Activated T-cell treated with anti-CD3 and anti-CD28 coated beads, Interleukin-2, amount 50 U/mL, for 4 hours (primary cell): ENCODE data around the gene RPA1. TPM values are rescaled to one million over a fixed set of nuclear protein-coding genes. Genes with fewer than 3 reads are reported as not detected.

Experiments
- ATAC-seq, 2 donors: fragments of 200-7000 bp; cut with Tn5 transposase; one replicate each; pipeline ENCODE4 v1.10.0; 2021
- DNase-seq: peaks from one replicate; pipeline ENCODE4 v3.0.0-alpha.2; 2020
- H3K27me3 Mint-ChIP-seq: one replicate; pipeline ENCODE4 v1.8.0; 2021; ENCODE audit warnings: low read depth, mixed read lengths
- H3K36me3 Mint-ChIP-seq: one replicate; pipeline ENCODE4 v1.8.0; 2022; ENCODE audit warnings: mixed read lengths; ENCODE audit not compliant: insufficient read depth
- H3K4me1 Mint-ChIP-seq: one replicate; pipeline ENCODE4 v1.8.0; 2021; ENCODE audit warnings: low read depth, mixed read lengths
- H3K4me3 Mint-ChIP-seq: one replicate; pipeline ENCODE4 v1.8.0; 2021; ENCODE audit warnings: mild to moderate bottlenecking, moderate library complexity, mixed read lengths
- H3K9me3 Mint-ChIP-seq: one replicate; pipeline ENCODE4 v1.8.0; 2021; ENCODE audit warnings: mixed read lengths
- total RNA-seq, 3 donors: library from RNA; stranded (reverse); gene quantifications; one replicate each; pipeline ENCODE4 v1.2.1, GENCODE V29; 2021

Gene RPA1
- total RNA-seq, 3 donors from 2014 or later = 138 to 151 (median 141) TPM

- no peaks in the 10 kb centered on the region for H3K36me3 Mint-ChIP-seq
- H3K4me3 Mint-ChIP-seq = no peak overlapping the region
- ATAC-seq = no peak
- H3K9me3 Mint-ChIP-seq = no peaks in the 10 kb centered on the region
- H3K4me1 Mint-ChIP-seq = no peaks in the 10 kb centered on the region
- H3K27me3 Mint-ChIP-seq = peaks cover 7% of the 10 kb centered on the region
- DNase-seq = no peak
Measured at GRCh38 chr17:1918346-1919162, 88.7 kb downstream of the RPA1 start.

DNA sequence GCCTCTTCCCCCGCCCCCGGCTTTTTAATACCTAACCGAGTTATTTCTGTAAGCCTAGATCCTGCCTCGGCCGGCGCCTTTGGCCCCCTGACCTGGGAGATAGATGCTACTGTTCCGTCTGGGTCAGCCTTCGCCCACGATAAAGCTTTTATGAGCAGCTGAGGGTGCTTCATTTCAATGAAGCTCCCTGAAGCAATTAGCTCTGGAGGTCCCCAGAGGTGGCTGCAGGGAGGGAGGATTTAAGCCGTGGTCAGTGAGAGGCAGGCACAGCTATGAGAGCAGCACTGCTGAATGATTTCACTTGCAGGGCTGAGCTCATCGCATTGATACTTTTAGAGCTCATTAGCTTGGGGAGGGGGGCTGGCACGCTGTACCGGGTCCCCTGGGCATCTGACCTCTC lies 89.4 kb downstream of the RPA1 start:
- Mint-ChIP-seq H3K9me3 (no peaks in the 10 kb centered on the region), H3K4me3 (no peak overlapping the region), H3K36me3 (no peaks in the 10 kb centered on the region), H3K4me1 (no peaks in the 10 kb centered on the region), H3K27me3 (peaks cover 7% of the 10 kb centered on the region)
- ATAC-seq (no peak), DNase-seq (no peak)

DNA sequence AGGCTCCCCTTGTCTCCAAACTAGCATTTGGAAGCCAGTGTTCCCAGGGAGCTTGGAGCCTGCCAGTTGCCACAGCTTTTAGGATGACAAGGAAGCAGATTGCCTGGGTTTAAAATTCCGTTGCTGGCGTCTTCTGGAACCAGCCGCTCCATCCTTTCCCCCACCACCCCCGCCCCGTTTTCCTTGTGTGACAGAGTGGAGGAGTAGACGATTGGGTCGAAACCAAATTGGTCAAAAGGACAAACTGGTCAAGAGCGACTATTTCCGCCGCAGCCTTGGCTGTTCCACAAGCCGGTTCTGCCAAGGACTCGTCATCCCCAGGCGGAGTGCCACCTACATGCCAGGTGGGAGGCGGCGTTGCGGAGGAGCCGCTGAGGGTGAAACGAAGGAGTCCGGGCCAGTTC lies 91.1 kb downstream of the RPA1 start:
- Mint-ChIP-seq H3K4me3 (no peak overlapping the region), H3K4me1 (no peaks in the 10 kb centered on the region), H3K27me3 (peaks cover 4% of the 10 kb centered on the region), H3K36me3 (no peaks in the 10 kb centered on the region), H3K9me3 (no peaks in the 10 kb centered on the region)
- DNase-seq = no peak
- no peak for ATAC-seq

GRCh38 chr17:1928976-1929375 lies 99.2 kb downstream of the RPA1 start:
- H3K9me3 Mint-ChIP-seq = no peaks in the 10 kb centered on the region
- peaks cover 3% of the 10 kb centered on the region for H3K27me3 Mint-ChIP-seq
- DNase-seq = no peak
- no peak for ATAC-seq
- H3K4me3 Mint-ChIP-seq = no peak overlapping the region
- no peaks in the 10 kb centered on the region for H3K4me1 Mint-ChIP-seq
- H3K36me3 Mint-ChIP-seq = no peaks in the 10 kb centered on the region

DNA sequence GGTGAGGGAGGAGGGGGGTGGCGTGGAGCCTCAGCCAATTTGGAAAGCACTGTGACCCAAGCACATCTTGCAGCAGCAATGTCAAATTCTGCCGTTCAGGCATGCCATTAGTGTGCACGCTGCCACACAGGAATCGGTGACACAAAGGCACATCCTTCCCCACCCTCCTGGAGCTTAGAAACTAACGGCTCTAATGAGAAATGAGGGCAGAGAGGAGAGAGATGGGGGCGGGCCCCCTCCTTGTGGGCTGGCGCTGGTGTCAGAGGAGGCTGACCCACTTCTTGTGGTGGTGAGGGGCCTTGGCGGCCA lies 100.5 kb downstream of the RPA1 start:
- H3K36me3 Mint-ChIP-seq = no peaks in the 10 kb centered on the region
- peaks cover 3% of the 10 kb centered on the region for H3K27me3 Mint-ChIP-seq
- ATAC-seq (no peak), DNase-seq (no peak)
- no peaks in the 10 kb centered on the region for H3K4me1 Mint-ChIP-seq
- H3K9me3 Mint-ChIP-seq = no peaks in the 10 kb centered on the region
- H3K4me3 Mint-ChIP-seq = no peak overlapping the region

- no peak for ATAC-seq
- no peak overlapping the region for H3K4me3 Mint-ChIP-seq
- H3K36me3 Mint-ChIP-seq = no peaks in the 10 kb centered on the region
- peaks cover 3% of the 10 kb centered on the region for H3K27me3 Mint-ChIP-seq
- H3K4me1 Mint-ChIP-seq = no peaks in the 10 kb centered on the region
- no peaks in the 10 kb centered on the region for H3K9me3 Mint-ChIP-seq
- DNase-seq = no peak
Measured at GRCh38 chr17:1931844-1932579, 102.2 kb downstream of the RPA1 start.

- H3K4me1 Mint-ChIP-seq = no peaks in the 10 kb centered on the region
- no peaks in the 10 kb centered on the region for H3K36me3 Mint-ChIP-seq
- H3K9me3 Mint-ChIP-seq = no peaks in the 10 kb centered on the region
- ATAC-seq (no peak), DNase-seq (no peak)
- no peaks in the 10 kb centered on the region for H3K27me3 Mint-ChIP-seq
- no peak overlapping the region for H3K4me3 Mint-ChIP-seq
Measured at GRCh38 chr17:1933875-1934715, 104.3 kb downstream of the RPA1 start.

DNA sequence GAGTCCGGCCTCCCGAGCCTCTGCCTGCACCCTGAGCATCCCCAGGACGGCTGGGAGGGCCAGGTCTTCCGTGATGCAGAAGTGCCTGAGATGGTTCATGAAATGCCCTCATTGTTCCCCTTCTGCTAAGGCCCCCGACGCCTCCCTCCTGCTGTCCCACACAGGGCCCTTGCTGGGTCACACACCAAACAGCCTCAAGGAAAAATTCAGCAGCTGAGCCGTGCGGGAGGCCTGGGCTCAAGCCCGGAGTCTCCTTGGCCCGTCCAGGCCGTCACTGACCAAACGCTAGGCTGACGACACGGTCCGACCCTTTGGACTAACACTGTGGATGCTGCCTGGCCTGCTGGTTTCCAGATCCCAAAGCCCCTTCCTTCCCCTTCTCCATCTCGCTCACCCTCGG lies 105.1 kb downstream of the RPA1 start:
- no peaks in the 10 kb centered on the region for H3K36me3 Mint-ChIP-seq
- ATAC-seq (no peak), DNase-seq (no peak)
- no peak overlapping the region for H3K4me3 Mint-ChIP-seq
- no peaks in the 10 kb centered on the region for H3K9me3 Mint-ChIP-seq
- no peaks in the 10 kb centered on the region for H3K27me3 Mint-ChIP-seq
- no peaks in the 10 kb centered on the region for H3K4me1 Mint-ChIP-seq

DNA sequence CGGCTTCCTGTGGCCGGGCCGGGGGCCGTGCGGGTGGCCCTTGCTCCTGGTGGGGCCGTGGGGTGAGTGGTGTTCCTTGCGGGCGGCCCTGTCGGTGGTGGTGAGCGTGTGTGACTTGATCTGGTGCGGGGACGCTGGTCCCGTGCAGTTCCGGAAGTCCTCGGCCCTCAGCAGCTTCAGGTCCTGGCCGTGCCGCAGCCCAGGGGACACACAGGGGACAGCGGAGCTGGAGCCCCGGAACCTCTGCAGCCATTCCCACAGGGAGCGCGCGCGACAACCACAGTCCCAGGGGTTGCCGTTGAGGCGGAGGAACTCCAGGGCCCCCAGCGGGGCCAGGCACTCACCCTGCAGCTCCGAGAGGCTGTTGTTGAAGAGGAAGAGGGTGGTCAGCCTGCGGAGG lies 107.0 kb downstream of the RPA1 start:
- Mint-ChIP-seq H3K27me3 (no peaks in the 10 kb centered on the region), H3K36me3 (no peaks in the 10 kb centered on the region), H3K4me3 (no peak overlapping the region), H3K9me3 (no peaks in the 10 kb centered on the region), H3K4me1 (no peaks in the 10 kb centered on the region)
- ATAC-seq (no peak), DNase-seq (no peak)

GRCh38 chr17:1937461-1937860 lies 107.7 kb downstream of the RPA1 start:
- no peaks in the 10 kb centered on the region for H3K4me1 Mint-ChIP-seq
- H3K27me3 Mint-ChIP-seq = no peaks in the 10 kb centered on the region
- no peaks in the 10 kb centered on the region for H3K9me3 Mint-ChIP-seq
- DNase-seq (no peak), ATAC-seq (no peak)
- H3K4me3 Mint-ChIP-seq = no peak overlapping the region
- H3K36me3 Mint-ChIP-seq = no peaks in the 10 kb centered on the region

DNA sequence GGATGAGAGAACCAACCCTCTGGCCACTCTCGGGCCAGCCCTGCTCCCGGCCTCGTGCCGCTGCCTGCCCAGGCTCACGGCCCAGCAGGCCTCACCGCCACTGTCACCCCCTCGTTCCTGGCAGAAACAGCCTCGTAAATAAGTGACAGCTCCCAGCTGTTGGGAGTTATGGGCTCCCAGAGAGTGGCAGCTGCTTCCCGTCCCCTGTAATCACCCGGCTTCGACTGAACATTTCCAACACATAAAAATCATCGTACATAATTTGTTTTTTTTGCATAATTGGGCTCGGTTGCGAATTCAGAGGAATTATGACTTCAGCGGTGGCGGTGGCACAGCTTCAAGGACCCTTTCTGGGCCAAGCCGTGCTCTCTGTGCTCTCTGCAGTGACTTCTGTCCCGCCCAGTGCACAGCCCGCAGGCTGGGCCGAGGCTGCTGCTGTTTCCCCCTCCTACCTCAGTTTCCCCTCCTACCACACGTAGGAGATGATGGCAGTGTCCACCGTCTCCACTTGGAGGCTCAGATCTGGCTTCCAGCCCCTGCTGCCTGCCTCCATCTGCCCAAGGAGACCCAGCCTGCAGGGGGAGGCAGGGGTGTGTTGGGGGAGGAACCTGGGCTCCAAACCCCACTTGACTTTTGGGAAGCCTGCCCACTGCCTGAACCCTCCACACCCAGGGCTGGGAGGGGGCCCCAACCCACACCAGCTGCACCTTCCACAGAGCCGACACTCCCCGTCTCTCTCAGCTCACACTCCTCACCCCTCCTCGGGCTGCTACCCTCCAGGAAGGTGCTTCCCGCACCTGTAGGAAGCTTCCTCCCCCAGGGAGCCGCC lies 110.4 kb downstream of the RPA1 start:
- H3K36me3 Mint-ChIP-seq = no peaks in the 10 kb centered on the region
- no peak for ATAC-seq

DNA sequence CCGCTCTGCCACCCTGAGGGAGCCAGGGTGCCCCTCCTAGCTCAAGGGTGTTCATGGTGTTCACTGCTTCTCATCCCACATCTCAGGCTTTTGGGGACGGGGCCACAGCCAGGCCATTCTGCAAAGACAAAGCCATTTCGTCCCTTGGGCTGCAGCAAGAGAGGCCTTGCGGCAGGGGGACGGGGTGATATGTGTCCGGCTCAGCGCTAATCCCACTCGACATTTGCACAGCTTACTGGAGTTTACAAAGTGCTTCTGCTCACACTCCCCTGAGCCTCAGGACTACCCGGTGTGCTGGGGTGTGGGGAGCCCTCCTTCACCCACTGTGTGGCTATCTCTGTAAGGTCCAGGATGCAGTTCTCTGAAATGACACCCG lies 111.0 kb downstream of the RPA1 start:
- Mint-ChIP-seq H3K36me3 (no peaks in the 10 kb centered on the region), H3K4me3 (no peak overlapping the region), H3K9me3 (no peaks in the 10 kb centered on the region), H3K27me3 (no peaks in the 10 kb centered on the region), H3K4me1 (no peaks in the 10 kb centered on the region)
- DNase-seq (no peak), ATAC-seq (no peak)

More for the DNA sequence above, 110.4 kb downstream of the RPA1 start:
- no peaks in the 10 kb centered on the region for H3K27me3 Mint-ChIP-seq
- H3K9me3 Mint-ChIP-seq = no peaks in the 10 kb centered on the region
- no peaks in the 10 kb centered on the region for H3K4me1 Mint-ChIP-seq
- no peak for DNase-seq
- no peak overlapping the region for H3K4me3 Mint-ChIP-seq

- no peaks in the 10 kb centered on the region for H3K9me3 Mint-ChIP-seq
- ATAC-seq = no peak
- DNase-seq = no peak
- H3K4me3 Mint-ChIP-seq = no peak overlapping the region
- H3K4me1 Mint-ChIP-seq = no peaks in the 10 kb centered on the region
- no peaks in the 10 kb centered on the region for H3K27me3 Mint-ChIP-seq
- no peaks in the 10 kb centered on the region for H3K36me3 Mint-ChIP-seq
Measured at GRCh38 chr17:1941272-1942065, 111.7 kb downstream of the RPA1 start.
